GM19468 (cell line): Measurements from ENCODE around the gene TCOF1.

ENCODE experiments used
- ATAC-seq: cut with Tn5 transposase; IDR thresholded peaks from one replicate; pipeline ENCODE4 v1.9.1; 2021; ENCODE audit warnings: mild to moderate bottlenecking, moderate library complexity, moderate number of reproducible peaks; ENCODE audit not compliant: unreplicated experiment; ENCODE audit errors: extremely low read depth

The TCOF1 gene

DNA sequence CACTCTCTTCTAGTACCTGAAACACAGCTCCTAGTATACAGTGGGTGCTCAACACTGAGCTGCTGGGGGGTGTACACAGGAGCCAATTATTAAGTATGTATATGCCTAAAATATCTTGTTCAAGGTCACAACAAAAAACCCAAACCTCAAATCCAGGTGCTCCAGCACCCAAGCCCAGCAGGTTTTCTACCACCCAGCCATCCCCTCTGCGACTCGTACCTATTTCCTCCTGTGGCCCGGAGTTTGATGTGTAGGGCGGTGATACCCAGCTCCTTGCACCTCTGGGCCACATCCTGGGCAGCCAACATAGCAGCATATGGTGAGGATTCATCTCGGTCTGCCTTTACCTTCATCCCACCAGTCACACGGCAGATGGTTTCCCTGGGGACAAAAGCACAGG, 89.1 kb downstream of the TCOF1 start:
- ATAC-seq = no peak

DNA sequence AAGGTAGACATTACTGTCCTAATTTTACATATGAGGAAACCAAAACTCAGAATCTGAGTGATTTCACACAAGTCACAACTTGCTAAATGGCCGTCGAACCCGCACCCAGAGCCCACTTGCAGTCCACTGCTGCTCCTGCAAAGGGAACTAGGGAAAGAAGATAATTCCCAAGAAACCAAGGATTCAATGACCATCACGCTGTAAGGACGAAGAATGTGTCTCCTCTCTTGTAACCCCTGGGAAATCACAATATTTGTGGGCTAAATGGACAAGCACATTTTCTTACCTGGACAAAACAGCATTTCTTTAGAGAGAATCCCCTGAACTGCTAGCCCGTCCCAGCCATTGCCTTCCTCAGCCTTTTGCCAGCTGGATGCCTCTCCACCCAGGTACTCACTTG, 89.7 kb downstream of the TCOF1 start:
- no peak for ATAC-seq

DNA sequence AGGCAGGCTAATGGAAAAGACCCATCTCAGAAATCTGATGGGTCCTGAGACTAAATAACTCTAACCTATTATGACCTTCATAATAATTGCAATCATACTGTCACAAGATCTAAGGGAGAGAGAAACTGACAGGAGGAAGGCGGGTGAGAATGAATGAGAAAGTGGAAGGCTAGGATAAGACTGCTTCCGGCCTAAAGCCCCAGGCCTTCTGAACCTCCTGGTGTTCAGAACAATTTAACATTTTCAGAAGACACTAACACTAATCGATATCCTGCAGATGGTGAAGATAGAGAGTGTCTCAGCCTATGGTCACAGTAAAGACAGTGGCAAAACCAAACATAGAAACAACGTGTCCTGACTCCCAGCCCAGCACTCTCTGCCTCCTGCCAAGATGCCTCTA, 90.8 kb downstream of the TCOF1 start:
- no peak for ATAC-seq

DNA sequence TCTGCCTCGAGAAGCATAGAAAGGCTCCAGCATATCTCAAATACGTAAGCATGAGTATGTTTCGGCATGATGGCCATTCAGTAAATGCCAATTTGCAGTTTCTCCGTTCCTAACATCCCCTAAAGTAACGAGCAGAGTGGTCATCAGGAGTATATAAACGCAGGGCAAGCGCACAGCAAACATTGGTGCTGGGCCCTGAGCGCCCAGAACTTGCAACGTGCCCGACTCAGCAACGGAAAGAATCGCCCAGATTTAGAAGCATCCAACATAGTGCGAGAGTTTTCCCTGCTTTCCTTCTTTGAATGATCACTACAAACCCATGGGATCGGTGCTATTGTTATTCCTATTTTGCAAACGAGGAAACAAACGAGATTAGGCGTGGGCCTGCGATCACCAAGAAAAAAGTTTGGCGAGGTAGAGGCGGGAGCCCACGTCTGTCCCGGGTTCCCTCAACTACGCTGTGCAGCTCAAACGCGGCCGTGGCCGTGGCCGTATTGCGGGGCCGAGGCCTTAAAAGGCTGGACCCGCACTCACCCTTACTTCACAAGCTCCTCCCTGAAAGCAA, 91.5 kb downstream of the TCOF1 start:
- ATAC-seq = no peak
